NCI-H748 treated with DMSO at 0.1 percent for 48 hours (cell line): ENCODE results near the gene NELL1.
"Not testable (repeated sequence)": the region's sequence is repeated elsewhere in the genome, so short reads cannot be mapped to it uniquely, and the experiment has no call there.

Experiments used
- DNase-seq: peaks from one replicate; lab custom pipeline; 2025; lab: John Stamatoyannopoulos, UW

The NELL1 gene

DNA sequence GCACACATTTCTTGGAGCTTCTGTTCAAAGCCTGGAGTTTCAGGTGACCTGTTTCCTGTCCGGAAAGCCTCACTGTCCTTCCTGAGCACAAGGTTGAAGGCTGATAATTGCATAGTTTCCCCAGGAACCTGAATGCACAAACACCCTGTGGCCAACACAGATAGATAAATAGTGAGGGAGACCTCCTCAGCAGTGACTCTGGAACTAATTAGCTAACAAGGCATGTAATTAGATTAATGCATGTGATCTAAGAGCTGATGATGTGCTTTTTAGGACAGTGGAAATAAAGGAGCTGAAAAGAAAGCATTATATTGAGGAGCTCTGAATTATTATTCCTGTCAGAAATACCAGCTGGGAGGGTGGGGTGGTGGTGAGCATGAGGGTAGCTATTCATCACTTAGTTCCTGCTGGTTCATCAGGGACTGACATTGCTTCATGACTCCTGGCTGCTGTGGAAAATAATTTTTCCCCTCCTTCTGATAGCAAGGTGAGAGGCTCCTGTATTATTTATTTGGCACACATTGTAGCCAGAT lies 101.1 kb downstream of the NELL1 start:
- peak; percentile 89 for DNase-seq

DNA sequence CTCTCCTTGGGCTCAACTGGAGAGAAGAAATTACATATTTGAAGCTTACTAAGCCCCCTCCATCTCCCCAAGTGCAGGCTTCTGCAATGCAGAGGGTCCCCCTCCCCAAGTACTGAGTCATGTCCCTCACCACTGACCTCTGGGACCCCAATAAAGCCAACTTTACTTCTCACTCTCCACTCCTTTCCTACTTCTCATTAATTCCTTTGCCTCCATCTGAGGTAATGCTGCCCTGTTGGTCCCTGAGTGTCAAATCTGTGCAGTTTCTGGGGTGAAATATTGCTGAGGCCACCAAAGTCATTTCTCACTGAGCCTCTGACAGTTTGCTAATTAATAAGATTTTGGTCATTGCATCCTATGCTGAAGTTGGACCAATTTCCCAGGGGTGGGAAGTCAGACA lies 101.6 kb downstream of the NELL1 start:
- DNase-seq: no peak

DNA sequence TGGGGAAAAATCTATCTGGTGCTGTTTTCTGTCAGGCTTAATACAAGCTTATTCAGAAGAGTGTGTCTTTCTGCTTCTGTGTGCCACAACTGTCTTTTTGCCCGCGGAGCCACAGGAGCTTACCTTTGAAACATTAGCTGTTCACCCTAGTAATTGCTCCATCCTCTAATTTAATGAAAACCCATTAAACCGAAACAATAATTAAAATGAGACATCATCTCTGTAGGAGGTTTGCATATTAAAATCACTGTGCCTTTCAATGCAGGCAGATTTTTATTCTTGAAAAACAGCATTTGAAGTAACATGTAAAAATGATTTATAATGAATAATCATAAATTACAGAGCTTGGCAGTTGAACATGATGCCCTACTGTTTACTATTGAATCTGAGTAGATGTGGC lies 102.3 kb downstream of the NELL1 start:
- peak; percentile 35 for DNase-seq

DNA sequence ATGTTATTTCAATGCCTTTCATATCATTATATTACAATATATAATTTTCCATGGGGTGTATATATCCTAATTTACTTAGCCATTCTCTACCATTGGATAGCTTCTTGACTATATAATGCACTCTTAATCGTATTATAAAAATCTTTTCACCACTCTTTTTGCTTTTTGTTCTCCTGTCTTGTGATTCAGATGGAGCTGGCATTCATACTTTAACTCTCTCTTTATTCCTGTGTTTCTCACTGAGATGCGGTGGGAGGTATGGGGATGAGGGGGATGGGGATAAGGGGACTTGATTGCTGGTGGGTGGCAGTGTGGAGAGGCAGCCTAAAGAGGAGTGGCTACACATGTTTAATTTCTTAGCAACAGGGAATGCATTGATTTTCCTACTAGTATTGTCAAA lies 105.9 kb downstream of the NELL1 start:
- no peak for DNase-seq

DNA sequence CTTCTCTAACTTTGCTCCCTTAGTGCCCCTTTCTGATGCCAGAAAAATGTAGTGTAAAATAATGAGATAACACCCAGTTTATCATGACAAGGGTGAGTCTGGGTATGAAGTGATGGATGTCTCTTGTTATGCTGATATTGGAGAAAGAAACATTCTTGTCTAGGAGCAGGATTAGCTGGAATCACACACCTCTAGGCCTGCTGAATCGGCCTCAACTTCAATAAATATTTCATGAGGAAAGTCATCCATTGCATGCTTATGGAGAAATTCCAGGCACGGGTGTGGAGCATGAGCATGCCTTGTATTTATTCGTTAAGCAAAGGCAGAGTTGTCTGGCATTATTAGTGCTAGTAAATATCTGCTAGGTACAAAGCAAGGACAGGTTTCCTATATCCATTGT lies 113.4 kb downstream of the NELL1 start:
- no peak for DNase-seq

DNA sequence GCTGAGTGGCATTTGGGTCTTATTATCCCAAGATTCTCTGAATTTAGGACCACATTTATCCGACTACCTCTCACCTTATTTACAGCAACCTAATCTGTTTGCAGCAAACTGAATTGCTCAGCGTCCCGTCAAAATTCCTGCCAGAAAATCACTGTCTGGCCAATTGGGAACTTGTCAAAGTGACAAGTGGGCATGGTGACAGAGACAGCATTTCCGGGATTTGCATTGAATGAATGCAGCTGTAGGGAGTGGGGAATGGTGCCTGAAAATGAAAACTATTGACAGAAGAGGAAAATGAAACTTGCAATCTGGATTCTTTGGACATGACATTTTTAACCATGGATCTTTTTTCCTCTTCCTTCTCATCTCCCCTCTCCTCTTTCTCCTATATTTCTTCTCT lies 113.8 kb downstream of the NELL1 start:
- DNase-seq: no peak

DNA sequence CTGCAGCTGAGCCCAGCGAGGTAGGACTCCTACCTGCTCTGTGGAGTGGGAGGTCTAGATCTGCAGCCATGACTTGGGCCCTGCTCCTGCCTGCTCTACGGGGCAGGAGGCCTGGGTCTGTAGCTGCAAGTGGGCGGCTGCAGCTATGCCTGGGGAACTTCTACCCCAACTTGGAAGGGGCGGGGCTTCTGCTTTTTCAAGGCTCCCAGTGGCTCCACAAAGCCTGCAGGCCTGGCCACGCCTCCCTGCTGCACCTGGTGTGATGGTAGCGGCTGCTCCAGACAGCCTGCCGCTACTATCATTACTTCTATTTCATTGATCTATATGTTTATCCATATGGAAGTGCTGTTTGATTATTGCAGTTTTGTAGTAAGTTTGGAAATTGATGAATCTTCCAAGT lies 121.2 kb downstream of the NELL1 start:
- no peak for DNase-seq

DNA sequence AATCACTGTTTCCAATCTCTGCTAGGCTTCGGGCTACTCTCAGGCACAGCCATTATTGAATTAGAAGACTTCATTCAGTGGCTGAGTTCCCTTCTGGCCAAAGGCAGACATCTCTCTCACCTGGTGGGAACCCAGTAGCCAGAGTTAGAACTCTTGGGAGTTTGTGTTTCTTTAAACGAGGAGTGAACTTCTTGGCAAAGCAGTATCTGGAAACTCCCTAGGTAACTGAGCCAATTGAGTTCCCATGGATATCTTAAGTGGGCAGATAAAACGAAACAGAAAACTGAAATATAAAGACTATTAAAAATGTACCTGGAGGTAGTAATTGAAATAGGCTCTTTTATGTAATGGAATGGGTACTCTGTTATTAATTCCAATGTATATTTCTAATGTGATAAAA lies 125.6 kb downstream of the NELL1 start:
- DNase-seq: no peak

DNA sequence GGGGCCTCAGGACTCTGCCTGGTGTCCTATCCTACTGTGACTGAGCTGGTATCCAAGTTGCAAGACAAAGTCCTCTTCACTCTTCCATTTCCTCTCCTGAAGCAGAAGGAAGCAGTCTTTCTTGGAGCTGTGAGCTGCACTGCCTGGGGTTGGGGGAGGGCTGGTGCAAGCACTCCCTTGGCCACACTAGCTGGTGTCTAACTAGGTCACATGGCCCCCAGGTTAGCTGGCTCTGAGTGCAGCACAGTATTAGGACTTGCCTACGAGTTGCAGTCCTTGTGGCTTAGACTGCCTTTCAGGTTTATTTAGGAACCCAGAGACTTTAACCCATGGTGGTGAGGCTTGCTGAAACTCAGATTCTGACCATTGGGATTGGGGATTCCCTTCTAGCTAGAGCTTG lies 138.9 kb downstream of the NELL1 start:
- no peak for DNase-seq

DNA sequence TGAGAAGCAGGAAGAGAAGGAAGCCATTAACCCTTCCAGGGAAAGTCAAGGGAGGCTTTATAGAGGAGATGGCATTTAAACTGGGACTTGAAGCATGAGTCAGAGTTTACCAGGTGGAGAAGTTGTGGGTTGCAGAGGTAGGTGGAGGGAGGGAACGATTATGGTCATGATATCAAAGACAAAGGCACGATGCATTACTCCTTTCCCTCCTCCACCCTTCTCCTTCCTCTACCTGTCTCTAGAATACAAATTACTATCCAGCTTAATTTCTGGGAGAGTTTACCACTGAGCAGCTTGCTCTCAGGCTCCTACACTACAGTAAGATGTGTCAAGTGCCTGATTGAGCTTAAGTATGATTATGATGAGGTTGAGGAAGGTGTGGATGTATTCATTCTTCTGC lies 151.7 kb downstream of the NELL1 start:
- DNase-seq: no peak

DNA sequence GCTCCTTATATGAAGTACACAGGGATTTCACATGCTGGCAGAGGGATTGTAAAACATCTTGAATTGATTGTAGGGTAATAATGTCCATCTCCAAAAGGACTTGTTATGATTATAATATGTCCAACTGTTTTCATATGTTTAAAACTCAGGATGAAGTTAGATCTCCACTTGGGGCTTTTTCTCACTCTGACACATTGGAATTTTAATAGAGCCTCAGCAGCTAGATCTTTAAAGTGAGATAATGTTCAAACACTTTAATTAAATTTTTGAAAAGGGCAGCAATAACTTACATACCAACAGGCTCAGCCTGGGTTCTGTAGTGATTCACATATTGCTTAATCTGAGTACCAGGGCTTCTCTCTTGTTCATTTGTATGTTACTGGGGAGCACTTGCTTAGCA lies 152.1 kb downstream of the NELL1 start:
- DNase-seq: no peak

DNA sequence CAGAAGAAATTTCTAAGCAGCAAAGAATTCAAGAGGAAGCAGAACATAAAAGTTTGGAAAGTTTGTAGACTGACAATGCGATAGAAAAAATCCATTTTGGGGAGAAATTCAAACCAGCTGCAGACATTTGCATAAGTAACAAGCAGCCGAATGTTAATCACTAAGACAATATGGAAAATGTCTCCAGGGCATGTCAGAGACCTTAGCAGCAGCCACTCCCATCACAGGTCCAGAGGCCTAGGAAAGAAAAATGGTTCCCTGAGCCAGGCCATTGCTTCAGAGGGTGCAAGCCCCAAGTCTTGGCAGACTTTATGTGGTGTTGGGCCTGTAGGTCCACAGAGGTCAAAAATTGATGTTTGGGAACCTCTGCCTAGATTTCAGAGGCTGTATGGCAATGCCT lies 155.4 kb downstream of the NELL1 start:
- no peak for DNase-seq

DNA sequence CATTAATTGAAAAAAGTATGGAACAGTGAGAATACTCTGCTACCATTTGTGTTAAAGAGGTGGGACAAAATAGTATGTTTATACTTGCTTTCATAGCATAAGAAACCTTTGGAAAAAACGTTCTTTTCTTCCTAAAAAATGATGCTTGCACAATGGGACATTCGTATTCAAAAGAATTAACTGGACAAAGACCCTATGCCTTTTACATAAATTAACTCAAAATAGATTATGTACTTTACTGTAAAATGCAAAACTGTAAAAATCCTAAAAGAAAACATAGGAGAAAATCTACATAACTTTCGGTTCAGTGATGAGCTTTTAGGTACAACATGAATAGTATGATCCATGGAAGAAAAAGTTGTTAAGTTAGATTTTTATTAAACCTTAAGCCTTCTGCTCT lies 166.2 kb downstream of the NELL1 start:
- no peak for DNase-seq

DNA sequence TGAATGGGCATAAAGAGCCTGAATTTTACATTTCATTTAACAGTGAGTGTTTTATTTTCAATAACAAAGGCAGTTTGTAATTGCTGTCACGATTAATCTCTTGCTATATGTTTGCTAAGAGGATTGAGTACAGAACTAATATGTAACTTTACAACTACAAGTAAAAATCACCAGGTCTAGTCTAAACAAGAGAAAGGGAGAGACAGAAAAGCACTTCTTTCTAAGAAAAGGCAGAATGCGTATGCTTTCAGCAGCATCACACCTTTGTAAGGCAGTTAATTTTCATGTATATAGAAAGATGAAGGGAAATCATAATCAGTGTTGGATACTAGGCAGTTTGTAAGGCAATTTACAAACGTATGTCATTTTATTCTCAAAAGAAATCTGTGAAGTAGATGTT lies 169.8 kb downstream of the NELL1 start:
- peak; percentile 47 for DNase-seq

DNA sequence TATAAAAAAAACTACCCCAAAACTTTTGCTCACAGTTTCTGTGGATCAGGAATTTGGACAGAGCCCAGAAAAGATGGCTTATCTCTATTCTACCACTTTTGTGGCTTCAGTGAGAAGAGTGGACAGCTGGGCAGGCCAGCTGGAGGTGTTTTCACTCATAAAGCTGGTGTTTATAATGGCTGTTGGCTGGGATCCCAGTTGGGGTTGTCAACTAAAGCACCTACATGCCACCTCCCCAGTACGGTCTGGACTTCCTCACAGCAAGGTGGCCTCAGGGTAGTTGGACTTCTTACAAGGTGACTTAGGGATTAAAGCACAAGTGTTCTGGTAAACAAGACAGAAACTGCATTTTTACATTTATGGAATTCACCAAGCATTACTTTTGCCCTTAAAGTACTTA lies 171.0 kb downstream of the NELL1 start:
- DNase-seq: peak; percentile 58

DNA sequence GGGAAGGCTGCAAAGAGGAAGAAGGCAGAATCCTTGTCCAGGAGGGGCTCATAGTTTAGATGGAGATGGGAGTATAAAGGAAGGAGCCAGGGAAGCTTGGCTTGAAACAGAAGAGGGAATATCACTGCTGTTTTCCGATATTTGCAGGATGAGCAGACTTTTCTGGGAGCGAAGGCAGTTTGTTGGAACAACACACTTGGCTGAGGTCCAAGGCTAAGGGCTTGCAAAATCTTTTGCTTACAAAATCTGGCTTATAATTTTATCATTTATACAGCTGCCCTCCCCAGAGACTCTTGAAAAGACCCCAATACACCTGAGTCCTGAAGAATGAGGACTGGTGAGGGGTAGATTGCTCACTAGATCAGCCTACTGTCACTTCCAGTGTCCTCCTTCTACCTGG lies 174.8 kb downstream of the NELL1 start:
- DNase-seq: no peak

DNA sequence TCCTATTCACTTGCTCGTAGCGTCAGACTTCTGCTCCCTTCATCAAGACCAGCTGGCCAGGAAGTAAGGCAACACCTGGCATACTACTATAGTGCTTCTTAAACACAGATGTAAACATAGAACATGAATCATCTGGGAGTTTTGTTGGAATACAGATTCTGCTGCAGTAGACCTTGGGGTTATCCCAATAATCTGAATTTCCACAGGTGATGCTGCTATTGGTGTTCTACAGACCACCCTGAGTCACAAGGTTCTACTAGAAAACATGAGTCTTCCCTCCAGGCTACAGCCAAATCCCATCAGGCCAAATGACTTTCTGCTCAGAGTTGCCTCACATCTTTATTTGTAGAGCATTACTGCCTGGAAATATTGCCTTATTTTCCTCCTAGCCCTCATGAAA lies 175.2 kb downstream of the NELL1 start:
- DNase-seq: peak; percentile 59

DNA sequence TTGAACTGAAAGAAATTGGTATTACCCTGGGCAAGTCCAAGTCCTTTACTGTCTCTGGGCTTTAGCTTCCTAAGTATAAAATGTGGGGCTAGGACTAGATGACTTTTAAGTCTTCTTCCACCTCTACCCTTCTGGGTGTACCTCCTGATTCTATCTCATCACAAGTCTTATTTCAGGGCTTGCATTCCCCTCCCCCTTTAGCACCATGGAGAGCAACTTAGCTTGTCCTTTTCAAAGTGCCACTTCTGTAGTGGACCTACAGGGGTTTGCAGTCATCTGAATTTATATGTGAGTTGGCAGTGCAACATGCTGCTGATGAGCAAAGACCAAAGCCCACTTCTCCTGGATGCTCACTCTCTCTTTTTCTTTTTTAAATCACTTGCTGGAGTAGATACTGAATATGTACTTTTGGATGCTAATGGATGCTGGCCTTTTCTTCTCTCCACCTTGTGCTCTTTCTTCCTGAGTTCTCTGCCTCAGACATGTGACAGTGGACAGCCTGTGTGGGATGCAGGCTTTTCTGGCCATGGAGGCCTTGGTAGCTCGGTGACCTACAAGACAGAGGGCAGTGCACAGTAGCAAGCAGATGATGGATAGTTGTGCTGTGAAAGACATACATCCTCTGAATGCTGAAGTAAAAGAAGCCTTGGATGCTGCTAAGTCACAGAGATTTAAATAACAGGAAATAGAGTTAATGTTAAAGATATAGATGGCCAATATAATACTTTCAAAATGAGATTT lies 185.0 kb downstream of the NELL1 start:
- DNase-seq: no peak

DNA sequence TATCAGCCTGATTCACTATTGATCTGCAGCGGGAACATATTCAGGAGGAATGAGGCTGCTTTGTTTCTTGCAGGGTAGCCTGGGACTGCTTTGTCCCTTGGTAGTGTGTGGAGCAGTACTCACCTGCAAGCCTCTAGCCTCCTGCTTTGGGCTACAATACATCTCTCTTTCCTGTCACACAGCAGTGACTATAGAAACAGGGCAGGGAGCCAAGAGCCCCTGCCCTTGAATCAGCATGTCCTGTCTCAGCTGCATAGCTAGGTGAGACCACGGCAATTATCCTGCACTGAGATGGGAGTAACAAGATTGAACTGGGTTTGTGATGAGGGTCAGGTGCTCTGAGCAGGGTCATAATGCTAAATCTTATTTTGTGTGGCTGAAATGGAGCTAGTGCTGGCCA lies 191.9 kb downstream of the NELL1 start:
- peak; percentile 94 for DNase-seq

DNA sequence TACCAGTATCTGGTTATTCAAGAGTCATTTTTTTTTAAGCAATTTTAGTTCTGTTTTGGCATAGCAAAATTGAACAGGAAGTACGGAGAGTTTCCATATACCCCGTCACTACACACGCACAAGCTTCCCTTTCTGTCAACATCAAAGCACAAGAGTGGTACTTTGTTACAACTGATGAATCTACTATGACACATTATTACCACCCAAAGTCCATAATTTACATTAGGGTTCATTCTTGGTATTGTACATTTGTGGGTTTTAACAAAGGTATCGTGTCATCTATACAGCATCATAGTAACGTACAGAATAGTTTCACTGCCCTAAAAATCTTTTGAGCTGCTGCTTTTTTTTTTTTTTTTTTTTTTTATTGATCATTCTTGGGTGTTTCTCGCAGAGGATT lies 192.9 kb downstream of the NELL1 start:
- DNase-seq: not testable (repeated sequence)

DNA sequence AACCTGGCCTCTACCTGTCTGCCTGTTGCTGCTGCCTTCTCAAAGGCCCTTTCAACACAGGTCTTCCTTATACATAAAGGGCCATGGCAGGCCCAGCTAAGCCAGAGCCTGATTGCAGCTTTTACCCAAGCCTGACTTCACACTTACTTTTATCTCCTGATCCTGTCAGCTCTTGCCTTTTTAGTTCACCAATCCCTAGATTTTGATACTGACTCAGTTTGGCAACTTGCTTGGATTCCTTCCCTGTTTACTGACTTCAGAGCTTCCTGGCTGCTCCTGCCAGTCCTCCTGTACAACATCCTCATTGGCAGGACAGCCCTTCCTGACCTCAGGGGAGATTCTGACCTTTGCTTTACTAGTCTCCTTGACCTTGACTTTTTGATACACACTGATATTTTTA lies 195.2 kb downstream of the NELL1 start:
- DNase-seq: no peak

DNA sequence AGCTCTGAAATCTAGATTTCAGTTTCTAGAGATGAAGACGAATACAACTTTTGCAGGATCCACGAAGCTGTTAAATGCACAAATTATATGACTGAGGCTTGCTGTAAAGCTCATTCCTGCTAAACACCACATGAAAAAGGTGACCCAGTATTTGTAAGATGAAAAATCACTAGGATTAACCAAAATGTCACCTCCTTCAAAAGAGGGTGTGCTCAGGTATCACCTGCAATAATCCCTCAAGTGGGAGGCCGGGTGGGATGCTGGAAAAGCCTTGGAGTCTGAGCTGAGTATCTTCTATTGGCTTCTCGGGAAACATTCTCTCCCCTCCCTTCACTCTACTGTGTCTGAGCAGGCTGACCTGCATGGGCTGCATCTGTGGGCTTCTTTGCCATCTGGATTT lies 195.8 kb downstream of the NELL1 start:
- no peak for DNase-seq

DNA sequence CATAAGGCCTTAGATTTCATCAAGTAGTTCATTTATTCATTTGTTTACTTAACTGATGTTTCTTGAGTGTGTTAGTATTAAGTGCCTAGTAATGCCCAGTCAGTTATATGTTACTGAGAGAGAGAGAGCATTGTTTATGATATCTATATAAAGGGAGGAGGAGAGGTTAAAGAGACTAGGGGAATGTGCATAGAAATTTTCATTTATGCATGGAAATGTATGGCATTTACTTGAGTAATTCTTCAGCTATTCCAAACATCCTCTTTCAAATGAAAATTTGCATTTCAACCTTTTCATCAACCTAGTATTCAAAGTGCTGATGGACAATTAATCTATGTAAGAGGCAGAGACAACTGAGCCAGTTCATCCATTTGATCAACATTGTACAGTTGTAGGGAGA lies 199.7 kb downstream of the NELL1 start:
- DNase-seq: no peak

DNA sequence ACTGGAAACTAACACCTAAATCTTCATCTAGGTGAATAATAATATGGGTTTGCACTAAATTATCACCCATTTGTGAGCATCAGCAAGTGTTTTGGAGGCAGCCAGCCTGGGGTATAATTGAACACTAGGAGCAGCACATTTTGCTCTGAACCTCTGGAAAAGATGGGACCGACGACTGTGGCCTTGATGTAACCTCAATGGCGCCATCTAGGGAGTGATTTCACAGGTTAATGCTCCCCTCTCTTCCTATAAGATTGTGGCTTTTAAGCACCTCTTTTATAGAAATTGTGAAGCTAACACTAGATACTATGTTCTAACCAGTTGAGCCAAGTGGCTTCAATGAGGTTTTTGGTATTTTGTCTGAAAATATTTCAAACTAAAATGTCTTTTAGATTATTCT lies 203.7 kb downstream of the NELL1 start:
- DNase-seq: peak; percentile 91
